HepG2 (cell line): Measurements from ENCODE around the gene ANKRD40. TPM values are rescaled to one million over a fixed set of nuclear protein-coding genes. Genes with fewer than 3 reads are reported as not detected.

Experiments used
- ASH2L ChIP-seq: fragments of 300-600, 200-600 bp; sonication (generic); IDR thresholded peaks from 2 replicates; pipeline ENCODE4 v1.7.0; 2017; ENCODE audit warnings: low read depth, mild to moderate bottlenecking, moderate library complexity, mixed read lengths, low read length; ENCODE audit not compliant: insufficient read length
- CHCHD3 ChIP-seq: sonication (generic); formaldehyde crosslinking; IDR thresholded peaks from 2 replicates; pipeline ENCODE4 v1.8.0; 2022; ENCODE audit warnings: mild to moderate bottlenecking, missing genetic modification reagents, moderate library complexity
- HOMEZ ChIP-seq: IDR thresholded peaks from 2 replicates; pipeline ENCODE4 v1.6.1; 2016; ENCODE audit warnings: low read depth
- NFKB2 ChIP-seq: sonication (generic); formaldehyde crosslinking; IDR thresholded peaks from 2 replicates; pipeline ENCODE4 v1.4.0; 2020; ENCODE audit warnings: missing genetic modification reagents, borderline replicate concordance
- RAD51 ChIP-seq: fragments of 450-650 bp; IDR thresholded peaks from 2 replicates; pipeline ENCODE4 v1.6.1; 2016; ENCODE audit warnings: borderline replicate concordance
- SATB2 ChIP-seq: sonication (generic); formaldehyde crosslinking; IDR thresholded peaks from 2 replicates; pipeline ENCODE4 v1.5.0; 2020; ENCODE audit warnings: missing genetic modification reagents
- THRA ChIP-seq: sonication (generic); formaldehyde crosslinking; IDR thresholded peaks from 2 replicates; pipeline ENCODE4 v1.4.0; 2020; ENCODE audit warnings: missing genetic modification reagents, borderline replicate concordance
- ZHX2 ChIP-seq, 2 experiments: sonication (generic) in 1 of 2; formaldehyde crosslinking in 1 of 2; IDR thresholded peaks; 2 replicates each; pipeline versions ENCODE4 v1.6.1 to v1.9.0; 2014 to 2022; ENCODE audit warnings: antibody characterized with exemption in 1 of 2, borderline replicate concordance in 1 of 2, inconsistent platforms in 1 of 2, low read depth in 1 of 2, missing genetic modification reagents in 1 of 2
- ZNF451 ChIP-seq: sonication (generic); formaldehyde crosslinking; IDR thresholded peaks from 2 replicates; pipeline ENCODE4 v1.5.0; 2020; ENCODE audit warnings: mild to moderate bottlenecking, missing genetic modification reagents
- polyA plus RNA-seq, 8 experiments: library from polyadenylated mRNA; depleted of rRNA in 3 of 8; stranded (reverse) in 7 of 8; unstranded in 1 of 8; fragments of >200 nt; fragmentation: Illumina TruSeq in 4 of 8; extraction: Trizol in 4 of 8; gene quantifications; 2 replicates each; pipeline versions ENCODE4 v1.2.1 to v1.2.3, GENCODE V29; 2011 to 2016; ENCODE audit warnings: low read depth in 4 of 8, missing spikeins in 1 of 8, mixed read lengths in 1 of 8; ENCODE audit not compliant: insufficient read depth in 1 of 8
- total RNA-seq, 5 experiments: library from RNA; depleted of rRNA; stranded (reverse); fragments of >200 nt; fragmentation: Illumina TruSeq; extraction: Trizol; gene quantifications; 2 replicates each; pipeline ENCODE4 v1.2.3, GENCODE V29; 2016; ENCODE audit warnings: low read depth in 1 of 5
- TF ChIP-seq, protein P1 (sequence below): sonication (generic); formaldehyde crosslinking; IDR thresholded peaks from 2 replicates; pipeline ENCODE4 v1.4.0; 2020; ENCODE audit warnings: missing genetic modification reagents, borderline replicate concordance
- TF ChIP-seq, protein P2 (sequence below): sonication (generic); formaldehyde crosslinking; IDR thresholded peaks from 2 replicates; pipeline ENCODE4 v1.4.0; 2020; ENCODE audit warnings: mild to moderate bottlenecking, missing genetic modification reagents
- TF ChIP-seq, protein P3 (sequence below): sonication (generic); formaldehyde crosslinking; IDR thresholded peaks from 2 replicates; pipeline ENCODE4 v1.4.0; 2020; ENCODE audit warnings: missing genetic modification reagents

Gene ANKRD40
- total and polyA plus RNA-seq, 2 of the 13 experiments (the other 11 are each of a cell fraction or from before 2014, with no cell fraction given): 35.0 to 46.4 TPM

DNA sequence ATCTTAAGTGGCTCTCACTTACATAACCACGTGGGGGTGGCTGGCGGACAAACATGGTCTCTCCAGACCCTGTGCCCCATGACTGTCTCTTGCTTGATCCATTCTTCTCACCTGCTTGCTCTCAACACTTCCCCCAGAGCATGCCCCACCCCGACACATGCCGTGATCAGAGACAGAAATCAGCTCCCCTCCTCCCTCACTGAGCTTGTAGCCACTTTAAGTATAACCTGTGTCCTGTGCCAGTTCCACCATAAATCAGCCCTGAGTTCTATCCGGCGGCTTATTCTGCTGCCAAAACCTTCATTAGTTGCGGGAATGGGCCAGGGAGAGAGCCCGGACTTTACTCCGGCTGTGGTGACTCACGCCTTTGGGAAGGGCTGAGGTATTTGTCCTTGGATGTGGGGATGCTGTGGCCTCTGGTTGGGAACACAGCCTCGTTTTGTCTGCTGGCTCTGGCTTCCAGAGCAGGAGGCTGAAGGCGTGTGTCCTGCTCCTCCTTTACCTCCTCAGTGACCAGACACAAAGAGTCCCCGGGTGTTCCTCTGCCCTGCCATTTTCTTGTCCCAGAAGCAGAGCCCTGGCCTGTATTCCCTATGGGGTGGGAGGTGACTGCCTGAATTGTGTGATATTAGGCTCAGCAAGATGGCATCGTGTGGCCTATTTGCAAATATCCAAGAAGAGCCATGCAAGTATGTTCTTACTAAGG is 21.1 kb downstream of the ANKRD40 start (continued):
- TF ChIP-seq, protein P1, sequence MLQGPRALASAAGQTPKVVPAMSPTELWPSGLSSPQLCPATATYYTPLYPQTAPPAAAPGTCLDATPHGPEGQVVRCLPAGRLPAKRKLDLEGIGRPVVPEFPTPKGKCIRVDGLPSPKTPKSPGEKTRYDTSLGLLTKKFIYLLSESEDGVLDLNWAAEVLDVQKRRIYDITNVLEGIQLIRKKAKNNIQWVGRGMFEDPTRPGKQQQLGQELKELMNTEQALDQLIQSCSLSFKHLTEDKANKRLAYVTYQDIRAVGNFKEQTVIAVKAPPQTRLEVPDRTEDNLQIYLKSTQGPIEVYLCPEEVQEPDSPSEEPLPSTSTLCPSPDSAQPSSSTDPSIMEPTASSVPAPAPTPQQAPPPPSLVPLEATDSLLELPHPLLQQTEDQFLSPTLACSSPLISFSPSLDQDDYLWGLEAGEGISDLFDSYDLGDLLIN: no peak
- TF ChIP-seq, protein P2, sequence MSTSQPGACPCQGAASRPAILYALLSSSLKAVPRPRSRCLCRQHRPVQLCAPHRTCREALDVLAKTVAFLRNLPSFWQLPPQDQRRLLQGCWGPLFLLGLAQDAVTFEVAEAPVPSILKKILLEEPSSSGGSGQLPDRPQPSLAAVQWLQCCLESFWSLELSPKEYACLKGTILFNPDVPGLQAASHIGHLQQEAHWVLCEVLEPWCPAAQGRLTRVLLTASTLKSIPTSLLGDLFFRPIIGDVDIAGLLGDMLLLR (CRISPR knock-in tag): 0 out of 2 replicates have a peak, but pooled peaks have one; percentile 17
- peak; percentile 98 for TF ChIP-seq ASH2L
- TF ChIP-seq RAD51: no peak
- peak; percentile 87 for TF ChIP-seq HOMEZ (CRISPR knock-in tag)
- TF ChIP-seq NFKB2: peak; percentile 42; the same call in 1 of the 2 replicates
- no peak for TF ChIP-seq ZNF451 (CRISPR knock-in tag)
- 0 out of 2 replicates have a peak, but pooled peaks have one; percentile 23 for TF ChIP-seq SATB2 (CRISPR knock-in tag)
- TF ChIP-seq ZHX2 (IDR thresholded peaks at IDR 0.05; ENCODE audit: low read depth): no peak
- peak; percentile 72 for TF ChIP-seq ZHX2 (CRISPR knock-in tag; IDR thresholded peaks at IDR 0.05; ENCODE audit: borderline replicate concordance)
- TF ChIP-seq, protein P3, sequence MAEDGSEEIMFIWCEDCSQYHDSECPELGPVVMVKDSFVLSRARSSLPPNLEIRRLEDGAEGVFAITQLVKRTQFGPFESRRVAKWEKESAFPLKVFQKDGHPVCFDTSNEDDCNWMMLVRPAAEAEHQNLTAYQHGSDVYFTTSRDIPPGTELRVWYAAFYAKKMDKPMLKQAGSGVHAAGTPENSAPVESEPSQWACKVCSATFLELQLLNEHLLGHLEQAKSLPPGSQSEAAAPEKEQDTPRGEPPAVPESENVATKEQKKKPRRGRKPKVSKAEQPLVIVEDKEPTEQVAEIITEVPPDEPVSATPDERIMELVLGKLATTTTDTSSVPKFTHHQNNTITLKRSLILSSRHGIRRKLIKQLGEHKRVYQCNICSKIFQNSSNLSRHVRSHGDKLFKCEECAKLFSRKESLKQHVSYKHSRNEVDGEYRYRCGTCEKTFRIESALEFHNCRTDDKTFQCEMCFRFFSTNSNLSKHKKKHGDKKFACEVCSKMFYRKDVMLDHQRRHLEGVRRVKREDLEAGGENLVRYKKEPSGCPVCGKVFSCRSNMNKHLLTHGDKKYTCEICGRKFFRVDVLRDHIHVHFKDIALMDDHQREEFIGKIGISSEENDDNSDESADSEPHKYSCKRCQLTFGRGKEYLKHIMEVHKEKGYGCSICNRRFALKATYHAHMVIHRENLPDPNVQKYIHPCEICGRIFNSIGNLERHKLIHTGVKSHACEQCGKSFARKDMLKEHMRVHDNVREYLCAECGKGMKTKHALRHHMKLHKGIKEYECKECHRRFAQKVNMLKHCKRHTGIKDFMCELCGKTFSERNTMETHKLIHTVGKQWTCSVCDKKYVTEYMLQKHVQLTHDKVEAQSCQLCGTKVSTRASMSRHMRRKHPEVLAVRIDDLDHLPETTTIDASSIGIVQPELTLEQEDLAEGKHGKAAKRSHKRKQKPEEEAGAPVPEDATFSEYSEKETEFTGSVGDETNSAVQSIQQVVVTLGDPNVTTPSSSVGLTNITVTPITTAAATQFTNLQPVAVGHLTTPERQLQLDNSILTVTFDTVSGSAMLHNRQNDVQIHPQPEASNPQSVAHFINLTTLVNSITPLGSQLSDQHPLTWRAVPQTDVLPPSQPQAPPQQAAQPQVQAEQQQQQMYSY (CRISPR knock-in tag): no peak; the same call in 1 of the 2 replicates
- peak; percentile 70; the same call in 1 of the 2 replicates for TF ChIP-seq THRA
- TF ChIP-seq CHCHD3 (CRISPR knock-in tag): no peak
